Right ventricle myocardium superior (tissue), 1 donor: ENCODE results near the gene TMEM244. TPM values are rescaled to one million over a fixed set of nuclear protein-coding genes. Genes with fewer than 3 reads are reported as not detected.
"Not testable (repeated sequence)": the region's sequence is repeated elsewhere in the genome, so short reads cannot be mapped to it uniquely, and the experiment has no call there.

Experiments used
- ATAC-seq: fragments of 200-7000 bp; cut with Tn5 transposase; one replicate; pipeline ENCODE4 v1.9.1; 2020; ENCODE audit warnings: mild to moderate bottlenecking; ENCODE audit not compliant: poor library complexity
- DNase-seq: peaks from one replicate; pipeline ENCODE4 v3.0.0-alpha.2; 2020
- intact Hi-C: fragments of 100-400 bp; cut with DNase I; formaldehyde crosslinking; loops from one replicate; pipeline ENCODE4 v1.11.2; 2022
- total RNA-seq: library from RNA; stranded (reverse); fragmentation: NEBNext Ultra II Directional; extraction: Animal tissue kit (Norgen Biotek cat#: 25700); gene quantifications from one replicate; pipeline ENCODE4 v1.2.1, GENCODE V29; 2021
- donor health status: DM: no; HTN: yes; CAD: no; lungs with severe emphysema.

The TMEM244 gene
- total RNA-seq, 1 donor from 2014 or later = not detected

DNA sequence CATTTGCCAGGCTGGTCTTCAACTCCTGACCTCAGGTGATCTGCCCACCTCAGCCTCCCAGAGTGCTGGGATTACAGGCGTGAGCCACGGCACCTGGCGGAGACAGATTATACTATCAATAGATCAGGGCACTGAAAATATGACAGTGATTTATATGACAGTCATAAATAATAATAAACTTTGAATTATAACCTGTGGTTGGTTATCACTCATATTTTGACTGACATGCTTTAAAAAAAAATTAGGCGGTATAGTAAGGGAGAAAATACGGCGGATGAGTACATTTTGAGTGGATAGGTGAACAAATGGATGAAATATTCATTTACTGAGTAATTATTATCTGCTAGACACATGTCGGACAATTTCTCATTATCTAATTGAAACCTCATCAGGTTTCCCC lies 28.8 kb downstream of the TMEM244 start:
- DNase-seq (no peak), ATAC-seq (no peak)
- intact Hi-C loops = no loop called here

DNA sequence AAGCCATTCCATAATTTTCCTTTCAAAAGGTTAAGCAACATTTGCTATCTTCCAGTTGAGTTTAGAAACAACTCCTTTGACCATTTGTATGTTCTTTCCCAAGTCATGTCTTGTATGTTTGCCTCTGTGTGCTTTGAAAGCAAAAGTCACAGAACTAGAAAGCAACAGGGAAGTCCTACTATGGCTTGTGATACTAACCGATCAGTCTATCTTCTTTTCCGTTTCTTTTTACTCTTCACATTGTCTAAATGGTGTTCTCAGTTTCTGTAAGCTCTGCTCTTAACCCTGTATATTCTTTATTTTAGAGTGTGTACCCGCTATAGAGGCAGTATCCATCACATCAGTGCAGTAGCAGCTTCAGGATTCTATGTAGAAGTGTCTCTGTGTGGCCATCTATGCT lies 32.9 kb downstream of the TMEM244 start:
- no peak for ATAC-seq
- DNase-seq = no peak
- intact Hi-C loops = no loop called here

DNA sequence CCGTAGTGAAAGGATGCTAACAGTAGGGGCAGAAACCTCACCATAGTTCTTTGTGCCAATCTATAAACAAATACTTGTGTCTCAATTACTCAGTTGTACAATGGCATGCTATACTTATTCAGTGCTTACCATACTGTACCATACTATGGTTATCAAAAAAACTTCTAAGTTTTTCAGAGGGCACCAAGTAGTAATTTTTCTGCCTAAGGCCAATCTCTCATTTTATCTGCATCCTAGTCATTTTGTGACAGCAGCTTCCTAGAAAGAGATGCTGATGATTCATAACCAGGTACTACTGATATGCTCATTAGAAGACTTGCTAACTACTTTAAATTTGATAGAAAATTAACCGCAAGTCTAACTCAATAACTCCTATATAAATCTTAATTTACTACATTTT lies 42.9 kb downstream of the TMEM244 start:
- no peak for DNase-seq
- intact Hi-C loops = no loop called here

DNA sequence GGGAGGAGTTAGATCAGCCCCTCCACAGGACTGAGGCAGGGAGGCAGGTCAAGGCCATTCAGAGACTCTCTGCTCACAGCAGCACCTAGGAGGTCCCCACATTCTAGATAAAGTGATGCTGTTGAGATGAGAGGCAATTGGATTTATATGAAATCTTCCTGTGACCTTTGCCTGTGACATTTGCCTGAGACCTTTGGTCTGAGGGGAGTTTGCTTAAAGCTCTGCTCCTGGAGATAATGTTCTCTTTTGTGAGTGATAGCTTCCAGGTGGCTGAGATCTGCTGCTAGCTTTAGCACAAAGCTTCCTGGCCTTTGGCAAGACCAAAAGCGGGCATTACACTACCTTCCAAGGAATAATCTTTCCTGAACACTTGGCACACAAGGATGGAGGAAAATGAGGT lies 43.3 kb downstream of the TMEM244 start:
- ATAC-seq (no peak), DNase-seq (no peak)
- intact Hi-C loops = no loop called here

More for the DNA sequence above, 42.9 kb downstream of the TMEM244 start:
- ATAC-seq = no peak

DNA sequence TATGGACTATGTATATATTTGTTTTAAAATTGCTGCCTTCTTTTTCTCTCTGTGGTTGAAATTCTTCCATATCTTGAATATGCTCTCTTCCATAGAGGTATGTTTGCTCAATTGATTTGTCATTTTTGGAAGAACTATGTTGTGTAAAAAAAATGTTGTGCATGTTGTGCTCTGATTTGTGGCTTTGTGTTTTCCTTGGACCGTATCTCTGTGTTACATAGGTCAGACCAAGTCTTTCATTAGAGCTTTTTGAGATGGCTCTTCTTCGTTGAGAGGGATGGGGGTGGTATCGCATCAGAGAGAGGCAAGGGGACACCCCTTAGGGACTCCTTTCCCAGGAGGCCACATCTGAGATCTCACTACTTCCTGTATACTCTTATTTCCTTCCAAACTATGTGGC lies 43.8 kb downstream of the TMEM244 start:
- intact Hi-C loops = no loop called here
- ATAC-seq = no peak
- no peak for DNase-seq

DNA sequence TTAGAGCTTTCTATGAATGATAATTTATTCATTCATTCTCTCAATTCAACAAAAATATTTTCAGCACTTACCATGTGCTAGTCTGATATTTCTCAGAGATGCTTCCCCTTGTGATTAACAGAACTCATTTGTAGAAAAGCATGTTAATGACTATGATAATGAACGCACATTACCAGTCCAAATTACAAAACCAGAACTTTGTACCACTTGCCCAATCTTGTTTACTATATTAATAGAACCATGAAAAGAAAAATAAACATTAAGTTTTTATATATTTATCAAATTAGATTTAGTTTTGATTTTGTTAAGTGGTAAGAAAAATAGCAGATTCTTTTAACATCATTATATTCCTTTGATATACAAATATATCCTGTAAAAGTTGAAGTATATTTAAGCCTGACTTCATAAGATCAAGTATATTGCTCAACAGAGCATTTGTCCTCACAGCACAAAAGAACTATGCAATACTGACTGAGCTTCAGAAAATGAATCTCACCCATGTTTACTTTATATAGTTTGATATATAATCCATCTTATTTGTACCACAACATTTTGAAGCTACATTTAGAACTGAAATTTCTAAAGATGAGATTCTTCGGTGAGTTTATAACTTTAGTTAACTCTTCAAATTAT lies 48.9 kb downstream of the TMEM244 start:
- ATAC-seq = no peak
- no peak for DNase-seq
- intact Hi-C loops = no loop called here

DNA sequence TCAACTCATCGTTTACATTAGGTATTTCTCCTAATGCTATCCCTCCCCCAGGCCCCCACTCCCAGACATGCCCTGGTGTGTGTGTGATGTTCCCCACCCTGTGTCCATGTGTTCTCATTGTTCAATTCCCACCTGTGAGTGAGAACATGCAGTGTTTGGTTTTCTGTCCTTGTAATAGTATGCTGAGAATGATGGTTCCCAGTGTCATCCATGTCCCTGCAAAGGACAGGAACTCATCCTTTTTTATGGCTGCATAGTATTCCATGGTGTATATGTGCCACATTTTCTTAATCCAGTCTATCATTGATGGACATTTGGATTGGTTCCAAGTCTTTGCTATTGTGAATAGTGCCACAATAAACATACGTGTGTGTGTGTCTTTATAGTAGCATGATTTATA lies 54.0 kb downstream of the TMEM244 start:
- intact Hi-C loops, DNase-seq, ATAC-seq: not testable (repeated sequence)

DNA sequence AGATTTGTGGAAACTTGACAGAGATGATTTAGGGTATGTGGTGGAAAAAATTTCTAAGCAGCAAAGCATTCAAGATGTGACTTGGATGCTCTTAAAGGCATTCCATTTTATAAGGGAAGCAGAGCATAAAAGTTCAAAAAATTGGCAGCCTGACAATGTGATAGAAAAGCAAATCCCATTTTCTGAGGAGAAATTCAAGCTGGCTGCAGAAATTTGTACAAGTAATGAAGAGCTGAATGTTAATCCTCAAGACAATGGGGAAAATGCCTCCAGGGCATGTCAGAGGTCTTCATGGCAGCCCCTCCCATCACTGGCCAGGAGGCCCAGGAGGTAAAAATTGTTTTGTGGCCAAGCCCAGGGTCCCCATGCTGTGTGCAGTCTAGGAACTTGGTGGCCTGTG lies 58.2 kb downstream of the TMEM244 start:
- intact Hi-C loops, ATAC-seq, DNase-seq: not testable (repeated sequence)

DNA sequence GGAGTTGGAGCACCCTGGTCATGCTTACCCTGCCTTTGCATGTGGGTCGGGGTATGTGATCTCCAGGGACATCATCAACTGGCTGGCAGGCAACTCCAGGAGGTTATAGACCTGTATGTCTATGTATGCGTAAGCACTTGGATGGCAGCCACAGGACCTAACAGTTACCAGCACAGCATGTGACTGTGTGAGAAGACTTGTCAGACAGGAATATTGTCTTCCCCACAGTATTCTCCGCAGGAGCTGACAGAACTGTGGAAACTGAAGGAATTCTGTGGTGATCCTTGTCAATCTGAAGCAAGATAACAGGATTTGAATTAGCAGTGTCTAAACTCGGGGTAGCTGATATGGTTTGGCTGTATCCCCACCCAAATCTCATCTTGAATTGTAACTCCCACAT lies 59.2 kb downstream of the TMEM244 start:
- ATAC-seq = no peak
- DNase-seq = no peak
- intact Hi-C loops = no loop called here

DNA sequence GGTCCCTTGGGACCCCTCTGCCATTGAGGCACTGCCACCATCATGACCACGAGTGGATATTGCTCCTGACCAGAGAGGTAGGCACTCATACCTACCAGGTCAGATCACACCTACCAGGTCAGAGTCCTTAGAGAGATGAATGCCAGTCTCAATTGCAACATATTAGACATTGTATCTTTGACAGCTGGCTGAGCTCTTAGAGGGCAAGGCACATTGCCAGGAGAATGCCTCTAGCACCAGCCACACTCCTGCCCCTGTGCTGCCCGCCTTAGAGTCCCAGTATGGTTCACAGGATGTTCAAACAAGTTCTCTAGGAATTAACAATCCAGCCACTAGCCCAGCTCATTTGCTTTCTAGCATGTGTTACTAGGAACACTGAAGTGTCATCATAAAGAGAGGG lies 65.9 kb downstream of the TMEM244 start:
- DNase-seq = no peak
- intact Hi-C loops = no loop called here
- ATAC-seq = no peak

DNA sequence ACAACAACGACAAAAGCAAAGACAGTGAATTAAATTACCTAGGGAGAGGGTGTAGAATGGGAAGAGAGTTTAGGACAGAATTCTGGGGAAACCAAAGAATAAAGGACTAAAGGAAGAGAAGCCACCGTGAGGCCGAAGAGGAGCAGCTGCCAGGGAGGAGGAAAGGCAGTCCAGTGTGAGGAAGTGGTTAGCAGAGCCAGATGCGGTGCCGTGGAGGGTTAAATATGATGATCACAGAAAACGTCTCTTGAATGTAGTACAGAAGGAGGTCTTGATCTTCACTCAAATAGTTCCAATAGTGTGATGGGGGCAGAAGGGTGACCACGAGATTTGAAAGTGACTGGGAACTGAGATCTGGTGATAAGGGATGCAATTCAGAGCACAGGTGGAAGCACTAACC lies 67.7 kb downstream of the TMEM244 start:
- DNase-seq (no peak), ATAC-seq (no peak)
- intact Hi-C loops = no loop called here

DNA sequence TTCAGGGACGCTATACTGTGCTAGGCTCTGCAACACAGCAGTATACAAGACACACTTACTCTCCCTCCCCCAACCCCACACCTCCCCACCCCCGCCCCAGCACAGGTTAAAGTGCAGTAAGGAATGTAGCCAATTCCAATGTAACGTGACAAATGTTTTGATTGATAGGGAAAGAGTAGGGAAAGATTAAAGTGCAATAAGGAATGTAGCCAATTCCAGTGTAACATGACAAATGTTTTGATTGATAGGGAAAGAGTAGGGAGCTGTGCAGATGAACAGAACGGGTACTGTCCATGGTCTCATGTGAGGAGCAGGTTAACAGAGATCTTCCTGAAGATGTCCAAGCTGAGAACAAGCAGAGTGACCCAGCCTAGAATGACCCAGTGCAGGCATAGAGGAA lies 69.1 kb downstream of the TMEM244 start:
- intact Hi-C loops = no loop called here
- ATAC-seq = no peak
- DNase-seq = no peak

DNA sequence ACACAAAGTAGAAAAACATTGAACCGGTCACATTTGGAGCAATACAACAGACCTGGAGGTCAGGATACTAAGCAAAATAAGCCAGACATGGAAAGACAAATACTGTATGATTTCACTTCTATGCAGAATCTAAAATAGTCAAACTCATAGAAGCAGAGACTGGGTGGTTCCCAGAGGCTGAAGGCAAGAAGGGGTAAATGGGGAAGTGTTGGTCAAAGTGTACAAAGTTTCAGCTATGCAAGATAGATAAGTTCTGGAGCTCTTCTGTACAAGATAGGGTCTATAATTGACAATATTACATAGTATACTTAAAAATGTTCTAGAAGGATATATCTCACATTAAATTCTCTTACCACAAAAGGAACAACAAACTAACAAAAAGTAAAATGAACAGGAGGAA lies 70.3 kb downstream of the TMEM244 start:
- intact Hi-C loops = no loop called here
- DNase-seq (no peak), ATAC-seq (no peak)

DNA sequence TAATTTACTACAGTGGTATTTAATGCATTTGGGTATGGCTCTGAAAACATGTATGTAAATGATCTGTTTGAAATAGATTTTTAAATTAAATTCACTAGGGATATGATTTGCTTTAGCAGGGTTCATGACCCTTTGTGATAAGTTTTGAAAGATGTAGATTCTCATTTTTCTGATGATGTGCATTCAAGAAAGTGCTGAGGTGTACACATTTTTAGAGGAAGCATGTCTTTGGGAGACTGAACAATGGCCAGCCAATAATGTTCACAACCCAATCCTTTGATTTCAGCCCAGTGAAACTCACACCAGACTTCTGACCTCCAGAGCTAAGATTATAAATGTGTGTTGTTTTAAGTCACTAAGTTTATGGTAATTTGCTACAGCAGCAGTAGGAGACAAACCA lies 71.1 kb downstream of the TMEM244 start:
- intact Hi-C loops = no loop called here
- ATAC-seq (no peak), DNase-seq (no peak)

DNA sequence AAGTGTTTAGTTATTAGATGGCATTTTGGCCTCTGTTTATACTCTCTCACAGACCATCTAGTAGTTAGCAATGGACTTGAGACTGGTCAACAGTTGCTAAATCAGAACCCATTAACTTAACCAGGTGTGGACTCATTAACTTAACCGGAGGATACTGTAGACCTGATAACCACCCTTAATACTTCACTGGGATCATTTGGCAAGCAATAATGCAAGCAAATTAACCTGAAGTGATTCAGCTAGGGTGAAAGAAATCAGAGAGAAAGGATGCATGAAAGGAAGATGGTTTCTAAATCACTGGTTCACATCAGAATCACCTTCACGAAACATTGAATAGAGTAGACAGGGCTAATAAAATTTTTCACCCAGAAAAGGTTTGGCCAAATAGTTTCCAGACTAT lies 73.3 kb downstream of the TMEM244 start:
- no peak for DNase-seq
- no peak for ATAC-seq
- intact Hi-C loops = no loop called here

DNA sequence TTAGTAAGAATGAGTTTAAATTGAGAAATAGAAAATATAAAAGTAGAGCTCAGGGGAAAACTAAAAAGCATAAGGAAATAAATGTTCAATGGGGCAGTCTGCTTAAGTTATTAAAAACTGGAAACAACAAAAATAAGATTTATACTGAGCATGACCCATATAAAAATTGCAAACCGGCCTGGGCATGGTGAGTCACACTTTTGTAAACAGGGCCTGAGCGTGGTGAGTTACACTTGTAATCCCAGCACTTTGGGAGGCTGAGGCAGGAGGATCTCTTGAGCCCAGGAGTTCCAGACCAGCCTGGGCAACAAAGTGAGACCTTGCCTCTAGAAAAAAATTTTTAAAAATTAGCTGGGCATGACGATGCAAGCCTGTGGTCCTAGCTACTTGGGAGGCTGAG lies 74.6 kb downstream of the TMEM244 start:
- intact Hi-C loops = no loop called here
- DNase-seq = no peak

DNA sequence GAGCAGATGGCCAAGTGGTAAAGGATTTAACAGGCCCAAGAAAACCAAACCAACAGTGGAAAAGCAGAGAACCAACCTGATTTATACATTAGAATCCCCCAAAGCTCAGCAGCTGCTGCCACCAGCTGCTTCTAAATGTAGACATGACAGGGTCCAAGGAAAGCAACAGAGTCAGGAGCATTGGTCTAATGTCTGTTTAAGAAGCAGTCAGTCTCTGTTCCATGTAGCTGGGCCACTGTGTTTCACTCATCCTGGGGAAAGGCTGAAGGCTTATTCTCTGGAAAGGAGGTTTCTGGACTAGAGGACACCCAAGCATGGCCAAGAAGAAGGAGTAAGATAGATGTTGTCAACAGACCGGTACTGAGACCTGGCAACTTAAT lies 75.4 kb downstream of the TMEM244 start:
- no peak for DNase-seq
- intact Hi-C loops = no loop called here
- ATAC-seq = no peak

More for the DNA sequence above, 74.6 kb downstream of the TMEM244 start:
- ATAC-seq = no peak

DNA sequence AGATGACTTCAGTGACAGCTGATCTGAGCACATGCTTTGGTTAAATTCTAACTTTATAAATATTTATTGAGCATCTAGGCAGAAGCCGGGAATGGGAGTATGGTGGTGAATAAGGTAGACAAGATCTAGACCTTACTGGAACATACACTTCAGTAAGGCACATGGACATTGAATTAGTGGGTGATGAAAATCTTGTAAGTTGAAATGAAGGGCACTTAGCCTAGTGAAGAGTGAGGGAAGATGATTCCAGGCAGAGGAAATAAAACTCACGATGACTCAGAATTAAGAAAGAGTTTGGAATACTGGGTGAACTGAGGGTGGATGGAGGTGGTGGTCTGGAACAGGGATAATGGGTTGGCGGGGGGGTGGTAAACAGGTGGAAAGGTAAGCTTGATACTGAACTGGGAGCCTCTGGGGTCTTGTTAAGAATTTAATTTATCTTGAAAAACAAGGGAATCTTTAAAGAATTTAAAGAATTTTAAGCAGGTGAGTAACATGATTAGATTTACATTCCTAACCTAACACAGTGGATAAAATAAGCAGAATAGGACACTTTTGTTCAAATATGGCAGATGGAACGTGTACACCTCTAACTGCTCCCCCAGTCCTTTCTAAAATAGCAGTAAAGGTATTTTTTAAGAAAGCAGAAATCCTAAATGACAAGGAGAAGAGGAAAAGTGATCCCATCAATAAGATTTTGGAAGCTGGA lies 75.9 kb downstream of the TMEM244 start:
- DNase-seq (no peak), ATAC-seq (no peak)
- intact Hi-C loops = no loop called here
